Loucy (cell line): ENCODE results near the gene CHRM3.

Source experiments
- EZH2phosphoT487 ChIP-seq: fragments of 200-600 bp; IDR thresholded peaks from 2 replicates; pipeline ENCODE4 v1.6.1; 2018; ENCODE audit warnings: antibody characterized with exemption, mild to moderate bottlenecking, moderate library complexity, borderline replicate concordance
- TF ChIP-seq, protein P1 (sequence below): fragments of 200-600 bp; sonication (generic); conservative IDR thresholded peaks from 2 replicates; pipeline ENCODE4 v1.5.1; 2014; ENCODE audit warnings: mild to moderate bottlenecking, antibody characterized with exemption, low read length

GRCh38 chr1:239418681-239419080 lies 32.3 kb downstream of the CHRM3 start:
- TF ChIP-seq, protein P1, sequence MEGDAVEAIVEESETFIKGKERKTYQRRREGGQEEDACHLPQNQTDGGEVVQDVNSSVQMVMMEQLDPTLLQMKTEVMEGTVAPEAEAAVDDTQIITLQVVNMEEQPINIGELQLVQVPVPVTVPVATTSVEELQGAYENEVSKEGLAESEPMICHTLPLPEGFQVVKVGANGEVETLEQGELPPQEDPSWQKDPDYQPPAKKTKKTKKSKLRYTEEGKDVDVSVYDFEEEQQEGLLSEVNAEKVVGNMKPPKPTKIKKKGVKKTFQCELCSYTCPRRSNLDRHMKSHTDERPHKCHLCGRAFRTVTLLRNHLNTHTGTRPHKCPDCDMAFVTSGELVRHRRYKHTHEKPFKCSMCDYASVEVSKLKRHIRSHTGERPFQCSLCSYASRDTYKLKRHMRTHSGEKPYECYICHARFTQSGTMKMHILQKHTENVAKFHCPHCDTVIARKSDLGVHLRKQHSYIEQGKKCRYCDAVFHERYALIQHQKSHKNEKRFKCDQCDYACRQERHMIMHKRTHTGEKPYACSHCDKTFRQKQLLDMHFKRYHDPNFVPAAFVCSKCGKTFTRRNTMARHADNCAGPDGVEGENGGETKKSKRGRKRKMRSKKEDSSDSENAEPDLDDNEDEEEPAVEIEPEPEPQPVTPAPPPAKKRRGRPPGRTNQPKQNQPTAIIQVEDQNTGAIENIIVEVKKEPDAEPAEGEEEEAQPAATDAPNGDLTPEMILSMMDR: no peak
- TF ChIP-seq EZH2phosphoT487: no peak
